B cell (primary cell): Measurements from ENCODE around the gene GMPR. TPM values are rescaled to one million over a fixed set of nuclear protein-coding genes. Genes with fewer than 3 reads are reported as not detected.

ENCODE experiments used
- ATAC-seq: fragments of 200-7000 bp; cut with Tn5 transposase; one replicate; pipeline ENCODE4 v1.10.0; 2021; ENCODE audit warnings: low read depth, mild to moderate bottlenecking, moderate number of reproducible peaks, moderate library complexity
- CTCF ChIA-PET: fragments of 350-600 bp; sonication (Branson Sonifier 250); formaldehyde crosslinking; loops from one replicate; lab custom pipeline; 2021; ENCODE audit warnings: antibody characterized with exemption, inconsistent platforms; lab: Charles Lee
- POLR2A ChIA-PET: fragments of 350-600 bp; sonication (Branson Sonifier 250); formaldehyde crosslinking; loops from one replicate; lab custom pipeline; 2021; ENCODE audit warnings: antibody characterized with exemption; lab: Charles Lee
- DNase-seq: peaks from one replicate; pipeline ENCODE4 v3.0.0; 2013
- H2AFZ ChIP-seq: 2 replicates; pipeline ENCODE4 v1.6.1; 2012; ENCODE audit warnings: mild to moderate bottlenecking, low read depth, low read length; ENCODE audit not compliant: insufficient read depth, poor library complexity, severe bottlenecking
- H3K27ac ChIP-seq, 2 donors: 1 replicate in 1 of 2; 2 replicates in 1 of 2; pipeline ENCODE4 v1.5.1; 2012 to 2013; ENCODE audit warnings: low read length in 2 of 2, mild to moderate bottlenecking in 2 of 2, moderate library complexity in 1 of 2
- H3K27me3 ChIP-seq, 4 experiments: fragments of 200-600 bp in 1 of 4; sonication (generic) in 1 of 4; replicated peaks in 1 of 4; 1 replicate in 2 of 4; 2 replicates in 2 of 4; pipeline versions ENCODE4 v1.6.1 to v1.7.0; 2013 to 2016; ENCODE audit warnings: low read length in 3 of 4, mild to moderate bottlenecking in 2 of 4, mixed read lengths in 1 of 4, moderate library complexity in 1 of 4; ENCODE audit not compliant: insufficient read depth in 4 of 4, control insufficient read depth in 3 of 4; ENCODE audit errors: control extremely low read depth in 1 of 4
- H3K36me3 ChIP-seq, 2 experiments: replicated peaks in 1 of 2; 1 replicate in 1 of 2; 2 replicates in 1 of 2; pipeline versions ENCODE4 v1.6.1 to v1.7.1; 2013; ENCODE audit warnings: low read length in 1 of 2; ENCODE audit not compliant: insufficient read depth in 2 of 2, control insufficient read depth in 1 of 2; ENCODE audit errors: control extremely low read depth in 1 of 2, extremely low read depth in 1 of 2
- H3K4me1 ChIP-seq, 2 donors: fragments of 200-600 bp in 1 of 2; sonication (generic) in 1 of 2; 1 replicate in 1 of 2; 2 replicates in 1 of 2; pipeline versions ENCODE4 v1.5.1 to v1.6.1; 2013 to 2017; ENCODE audit warnings: low read length in 2 of 2; ENCODE audit not compliant: control insufficient read depth in 2 of 2, insufficient read depth in 2 of 2
- H3K4me2 ChIP-seq: replicated peaks from 2 replicates; pipeline ENCODE3; 2012; ENCODE audit warnings: mild to moderate bottlenecking, low read depth, low read length; ENCODE audit not compliant: poor library complexity, severe bottlenecking
- H3K4me3 ChIP-seq, 5 experiments: fragments of 200-600 bp in 1 of 5; sonication (generic) in 1 of 5; 1 replicate in 3 of 5; 2 replicates in 2 of 5; pipeline versions ENCODE4 v1.5.1 to v1.7.0; 2011 to 2016; ENCODE audit warnings: low read length in 4 of 5, mild to moderate bottlenecking in 4 of 5, low read depth in 2 of 5, control low read depth in 1 of 5, moderate library complexity in 1 of 5; ENCODE audit not compliant: insufficient read depth in 1 of 5; ENCODE audit errors: control extremely low read depth in 1 of 5, extremely low read depth in 1 of 5
- H3K79me2 ChIP-seq: fragments of 200-600 bp; sonication (generic); one replicate; pipeline ENCODE4 v1.6.0; 2016; ENCODE audit warnings: low read length; ENCODE audit not compliant: control insufficient read depth, insufficient read depth
- H3K9ac ChIP-seq: fragments of 200-600 bp; sonication (generic); 2 replicates; pipeline ENCODE4 v1.6.1; 2017; ENCODE audit warnings: mild to moderate bottlenecking, low read length, moderate library complexity
- H3K9me3 ChIP-seq, 3 donors: one replicate each; pipeline versions ENCODE4 v1.6.1 to v1.7.1; 2013; ENCODE audit warnings: low read length in 2 of 3; ENCODE audit not compliant: control insufficient read depth in 2 of 3, insufficient read depth in 1 of 3; ENCODE audit errors: control extremely low read depth in 1 of 3
- H4K20me1 ChIP-seq: 2 replicates; pipeline ENCODE4 v1.6.0; 2012; ENCODE audit warnings: mild to moderate bottlenecking, low read length; ENCODE audit not compliant: insufficient read depth, control insufficient read depth, poor library complexity, severe bottlenecking
- H3K27ac Mint-ChIP-seq: one replicate; pipeline ENCODE4 v1.8.0; 2021; ENCODE audit warnings: mixed read lengths
- H3K27me3 Mint-ChIP-seq: one replicate; pipeline ENCODE4 v1.8.0; 2021; ENCODE audit warnings: mixed read lengths
- H3K4me1 Mint-ChIP-seq: one replicate; pipeline ENCODE4 v1.8.0; 2021; ENCODE audit warnings: mixed read lengths
- H3K4me3 Mint-ChIP-seq: one replicate; pipeline ENCODE4 v1.8.0; 2021; ENCODE audit warnings: mixed read lengths
- H3K9me3 Mint-ChIP-seq: one replicate; pipeline ENCODE4 v1.8.0; 2022; ENCODE audit warnings: mixed read lengths; ENCODE audit not compliant: insufficient read depth
- CTCF ChIP-seq: fragments of 200-600 bp; IDR thresholded peaks from one replicate; pipeline ENCODE4 v1.8.0; 2022; ENCODE audit warnings: antibody characterized with exemption, mild to moderate bottlenecking
- EZH2 ChIP-seq: IDR thresholded peaks from 2 replicates; pipeline ENCODE4 v1.6.1; 2012; ENCODE audit warnings: borderline replicate concordance, low read depth, mild to moderate bottlenecking, moderate library complexity, low read length; ENCODE audit not compliant: insufficient read depth, poor library complexity, severe bottlenecking
- WGBS: methylation state at CpG from one replicate; pipeline ENCODE4 v1.1.5; 2013; ENCODE audit warnings: missing lambda C conversion rate; ENCODE audit not compliant: insufficient coverage; 5-methylcytosine and 5-hydroxymethylcytosine counted together
- intact Hi-C: fragments of 100-400 bp; cut with micrococcal nuclease; formaldehyde crosslinking; loops from one replicate; pipeline ENCODE4 v1.10.0; 2022
- polyA plus RNA-seq: library from polyadenylated mRNA; depleted of rRNA; stranded (reverse); fragments of >200 nt; gene quantifications from 2 replicates; pipeline ENCODE4 v1.2.3, GENCODE V29; 2012
- total RNA-seq, 2 donors: library from RNA; stranded (reverse); fragments of 120-200 nt in 1 of 2; gene quantifications; 1 replicate in 1 of 2; 2 replicates in 1 of 2; pipeline versions ENCODE4 v1.2.3 to v1.2.4, GENCODE V29; 2013 to 2022

The GMPR gene
- total and polyA plus RNA-seq, 2 donors (not counting 1 experiment from before 2014, with no cell fraction given), result 0.82 TPM; not detected in 1

GRCh38 chr6:16243055-16243454, 4.7 kb downstream of the GMPR start:
- H3K79me2 ChIP-seq, result no peaks in the 10 kb centered on the region
- H3K27ac Mint-ChIP-seq, result no peak overlapping the region
- H3K27me3 ChIP-seq, result peaks cover 0 to 11% (median 4%) of the 10 kb centered on the region in 4 experiments
- H3K9ac ChIP-seq, result no peak overlapping the region
- no peaks in the 10 kb centered on the region for H3K9me3 Mint-ChIP-seq
- ChIA-PET CTCF (interaction anchor here (0.7 to 1.1 kb wide), 2 partner anchors 97 to 117 kb away, joined by 3 read pairs; no protein-coding TSS in a partner anchor), POLR2A (no interaction called here)
- H3K4me1 Mint-ChIP-seq, result peaks cover 15% of the 10 kb centered on the region
- no peak for ATAC-seq
- H3K9me3 ChIP-seq, result no peaks in the 10 kb centered on the region
- no peak for DNase-seq
- intact Hi-C loops, result no loop called here
- 83% methylated on average over 4 of the region's 8 CpGs for WGBS
- no peak overlapping the region for H3K4me2 ChIP-seq
- no peak overlapping the region for H3K4me3 Mint-ChIP-seq
- no peak for TF ChIP-seq CTCF
- no peak for TF ChIP-seq EZH2
- H3K27me3 Mint-ChIP-seq, result peaks cover 14% of the 10 kb centered on the region
- H3K4me1 ChIP-seq, result peaks cover 7 to 11% of the 10 kb centered on the region in 2 donors
- no peak overlapping the region for H3K4me3 ChIP-seq
- H3K36me3 ChIP-seq, result no peaks in the 10 kb centered on the region
- no peak overlapping the region for H3K27ac ChIP-seq
- no peak overlapping the region for H2AFZ ChIP-seq
- no peaks in the 10 kb centered on the region for H4K20me1 ChIP-seq

- Histone ChIP-seq H3K9ac (no peak overlapping the region), H4K20me1 (no peaks in the 10 kb centered on the region), H3K79me2 (no peaks in the 10 kb centered on the region), H3K4me1 (peaks cover 7 to 8% of the 10 kb centered on the region in 2 donors), H3K9me3 (no peaks in the 10 kb centered on the region), H3K27ac (no peak overlapping the region), H3K27me3 (peaks cover 0 to 9% (median 3%) of the 10 kb centered on the region in 4 experiments), H3K4me3 (no peak overlapping the region), H3K36me3 (no peaks in the 10 kb centered on the region), H3K4me2 (no peak overlapping the region), H2AFZ (no peak overlapping the region)
- TF ChIP-seq CTCF, result no peak
- no peak for TF ChIP-seq EZH2
- peaks cover 12% of the 10 kb centered on the region for H3K27me3 Mint-ChIP-seq
- no peak overlapping the region for H3K27ac Mint-ChIP-seq
- ChIA-PET CTCF (interaction anchor here (1.1 kb wide), 1 partner anchor 117 kb away, joined by 3 read pairs; no protein-coding TSS in a partner anchor), POLR2A (interaction anchor here (0.7 kb wide), 1 partner anchor 13 kb away, joined by 3 read pairs; no protein-coding TSS in a partner anchor)
- WGBS, result 100% methylated on average over 4 of the region's 5 CpGs
- DNase-seq (no peak), ATAC-seq (no peak)
- intact Hi-C loops, result no loop called here
- no peaks in the 10 kb centered on the region for H3K9me3 Mint-ChIP-seq
- no peak overlapping the region for H3K4me3 Mint-ChIP-seq
- peaks cover 12% of the 10 kb centered on the region for H3K4me1 Mint-ChIP-seq
Observed at GRCh38 chr6:16243664-16244063, 5.3 kb downstream of the GMPR start.
